HG02943 (cell line): Measurements from ENCODE around the gene STK39.

Source experiments
- ATAC-seq: cut with Tn5 transposase; IDR thresholded peaks from one replicate; pipeline ENCODE4 v1.9.1; 2021; ENCODE audit warnings: mild to moderate bottlenecking, low read depth, moderate library complexity; ENCODE audit not compliant: unreplicated experiment

Gene STK39

DNA sequence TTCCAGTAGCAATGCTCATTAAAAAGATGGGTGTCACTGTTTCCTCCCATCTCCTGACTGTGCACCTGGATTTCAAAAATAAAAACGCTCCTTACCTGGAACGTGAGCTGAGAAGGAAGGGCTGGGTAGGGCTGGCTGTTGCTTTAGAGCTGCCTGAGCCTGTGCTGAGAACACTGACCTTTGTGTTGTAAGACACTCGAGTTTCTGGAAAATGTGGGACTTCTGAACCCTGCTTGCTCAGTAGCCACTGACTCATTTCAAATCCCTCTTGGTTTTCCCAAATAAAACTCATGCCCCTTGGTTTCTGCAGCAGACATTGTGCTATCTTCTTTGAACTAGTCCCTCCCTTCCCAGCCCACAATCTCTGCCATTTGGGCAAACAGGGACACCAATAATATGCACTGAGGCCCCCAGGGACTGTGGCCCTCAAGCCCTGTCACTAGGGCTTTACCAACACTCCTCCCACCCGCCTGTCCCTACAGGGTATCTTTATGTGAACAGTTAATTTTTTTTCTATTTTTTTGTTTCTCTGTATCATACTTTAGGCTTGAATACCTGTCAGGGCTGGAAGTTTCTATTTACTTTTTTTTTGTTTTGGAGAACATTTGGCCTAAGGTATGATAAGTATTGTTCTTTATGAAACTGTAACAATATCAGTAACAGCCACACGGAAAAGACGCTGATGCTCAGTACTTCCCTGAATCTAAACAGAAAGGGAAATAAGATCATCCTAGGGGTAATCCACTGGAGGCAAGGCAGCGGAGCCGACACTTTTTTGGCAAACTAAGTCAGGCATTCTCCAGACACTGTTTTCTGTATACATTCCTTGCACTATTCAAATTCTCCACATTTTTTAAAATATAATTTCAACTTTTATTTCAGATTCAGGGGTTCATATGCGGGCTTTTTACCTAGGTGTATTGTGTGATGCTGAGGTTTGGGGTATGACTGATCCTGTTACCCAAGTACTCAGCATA is 280.2 kb downstream of the STK39 start:
- no peak for ATAC-seq

DNA sequence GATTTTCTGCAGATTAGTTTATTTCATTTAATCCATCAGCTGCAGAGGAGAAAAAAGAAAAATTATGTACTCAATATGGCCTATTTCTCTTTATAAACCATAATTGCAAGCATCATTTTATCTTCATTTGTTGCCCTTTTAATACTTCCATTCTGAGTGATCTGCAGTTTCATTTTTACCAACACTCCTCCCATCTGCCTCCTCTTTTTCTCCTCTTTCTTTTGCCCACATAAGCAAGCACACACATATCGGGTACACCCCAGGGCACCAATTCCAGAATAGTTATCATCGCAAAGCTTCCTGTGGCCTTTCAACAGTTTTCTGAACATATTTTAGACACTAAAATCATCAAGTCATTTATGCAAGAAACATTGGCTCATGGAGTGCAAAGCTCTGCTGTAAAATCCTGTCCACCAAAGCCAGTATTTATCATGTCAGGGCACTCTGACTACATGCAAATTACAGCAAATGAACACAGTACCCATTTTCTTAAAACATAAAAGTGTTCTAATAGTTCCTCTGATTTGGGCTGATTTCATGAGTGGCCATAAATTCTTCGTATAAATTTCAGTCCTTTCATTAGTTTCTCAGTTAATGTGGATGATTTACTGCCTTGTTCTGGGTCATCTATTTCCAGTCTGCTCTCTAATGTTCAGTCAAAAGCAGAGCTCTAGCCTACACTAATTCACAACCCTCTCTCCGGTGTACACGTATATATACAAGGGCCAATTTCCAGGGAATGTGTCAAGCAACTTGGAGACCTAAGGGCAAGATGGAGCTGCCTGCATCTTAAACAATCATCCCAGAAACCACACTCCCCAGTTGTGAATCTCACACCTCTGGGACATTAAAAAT is 281.3 kb downstream of the STK39 start:
- ATAC-seq, result no peak

DNA sequence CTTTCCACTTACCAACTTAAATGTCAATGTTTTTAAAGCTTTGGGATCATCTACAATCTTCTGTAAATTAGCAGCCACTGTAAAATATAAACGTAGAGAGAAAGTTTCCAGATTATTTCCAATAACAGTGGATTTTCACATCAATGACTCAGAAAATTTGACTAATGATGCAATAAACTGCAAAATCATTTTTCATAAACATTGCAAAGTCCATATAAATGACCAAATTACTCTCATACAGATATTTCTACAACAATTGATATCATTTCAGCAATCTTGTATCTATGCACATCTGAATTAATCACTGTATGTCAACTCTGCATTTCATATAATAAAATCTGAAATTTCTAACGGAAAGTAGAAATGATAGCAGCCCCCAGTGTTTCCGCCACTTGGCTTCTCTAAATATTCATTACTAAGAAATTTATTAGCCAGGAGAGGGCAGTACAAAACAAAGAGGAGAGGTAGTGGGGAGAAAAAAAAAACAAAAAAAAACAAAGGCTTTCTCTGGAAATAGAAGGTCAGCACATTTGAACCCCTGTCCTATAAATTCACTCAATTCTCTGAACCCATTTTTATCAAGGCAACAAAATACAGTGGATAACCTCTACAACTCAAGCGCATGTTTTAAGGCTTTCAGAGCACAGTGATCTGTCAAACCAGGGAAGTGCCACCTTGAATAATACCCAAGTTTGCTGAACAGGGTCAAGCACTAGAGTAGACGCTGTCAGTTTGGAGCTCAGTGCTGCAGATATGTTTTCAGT is 282.6 kb downstream of the STK39 start:
- no peak for ATAC-seq

DNA sequence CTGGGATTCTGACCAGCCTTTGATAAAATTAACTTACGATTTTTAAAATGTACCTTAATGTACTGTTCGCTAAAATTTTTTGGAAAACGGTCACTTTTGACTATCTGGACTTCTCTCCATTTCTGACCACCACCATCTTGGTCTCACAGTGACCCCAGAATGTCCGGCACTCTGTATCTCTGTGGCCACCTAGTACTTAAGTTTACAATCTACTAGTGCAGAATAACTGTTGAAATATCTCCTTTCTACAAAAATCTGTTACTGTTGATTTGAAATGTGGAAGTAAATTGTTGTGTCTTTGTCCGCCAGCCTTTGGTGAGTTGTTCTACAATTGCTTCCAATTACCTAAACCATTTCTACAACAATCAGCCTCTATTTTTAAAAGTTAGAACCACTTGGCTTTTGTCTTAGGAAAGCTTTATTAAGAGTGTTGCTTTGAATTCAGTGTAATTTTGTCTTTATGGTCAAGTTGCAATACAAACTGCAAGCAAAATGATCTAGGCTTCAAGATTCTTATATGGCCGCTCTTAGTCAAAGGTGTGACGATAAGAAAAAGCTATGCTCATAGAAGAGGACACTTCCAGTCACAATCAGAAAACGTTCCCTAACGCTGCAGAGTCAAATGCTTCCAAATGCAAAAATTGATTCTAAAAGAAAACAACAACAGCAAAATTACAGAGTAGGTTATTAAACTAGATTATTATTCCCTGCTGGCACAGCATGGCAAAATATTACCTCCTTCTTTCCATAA is 283.3 kb downstream of the STK39 start:
- ATAC-seq, result no peak

GRCh38 chr2:167962436-167963226 is 284.8 kb downstream of the STK39 start:
- no peak for ATAC-seq

- no peak for ATAC-seq
Measured at GRCh38 chr2:167961536-167962048, 285.8 kb downstream of the STK39 start.

- ATAC-seq, result no peak
Measured at GRCh38 chr2:167960089-167960747, 287.2 kb downstream of the STK39 start.

GRCh38 chr2:167957662-167958061 is 289.7 kb downstream of the STK39 start:
- ATAC-seq, result no peak

DNA sequence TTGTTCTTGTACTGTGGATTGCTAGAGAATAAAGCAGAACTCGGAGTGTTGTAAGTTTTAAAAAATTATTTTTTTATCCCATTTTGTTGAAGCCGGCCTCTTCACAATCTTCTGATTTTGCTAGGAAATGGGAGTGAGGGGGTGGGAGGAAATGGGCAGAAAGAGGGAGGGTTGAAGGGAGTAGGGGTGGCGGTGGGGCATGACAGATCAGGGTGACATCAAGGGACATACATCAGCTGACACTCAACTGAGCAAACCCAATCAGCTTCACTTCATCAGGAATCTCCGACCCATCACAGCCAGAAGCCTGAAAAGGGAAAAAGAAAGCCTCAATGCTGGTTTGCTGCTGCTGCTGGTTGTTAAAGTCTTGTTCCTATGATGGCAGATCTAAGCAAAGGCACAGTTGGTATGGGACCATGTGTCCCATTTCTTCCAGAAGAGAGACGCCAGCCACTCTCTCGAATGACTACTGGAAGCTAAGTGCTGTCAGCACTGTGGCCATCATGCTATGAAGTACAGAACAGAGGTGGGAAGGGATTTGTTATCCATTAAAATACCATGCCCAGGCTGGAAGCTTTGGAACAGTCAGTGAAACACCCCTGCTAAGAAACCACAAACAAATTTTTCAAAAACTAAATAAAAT is 292.0 kb downstream of the STK39 start:
- ATAC-seq, result no peak

GRCh38 chr2:167954495-167954894 is 292.9 kb downstream of the STK39 start:
- no peak for ATAC-seq

DNA sequence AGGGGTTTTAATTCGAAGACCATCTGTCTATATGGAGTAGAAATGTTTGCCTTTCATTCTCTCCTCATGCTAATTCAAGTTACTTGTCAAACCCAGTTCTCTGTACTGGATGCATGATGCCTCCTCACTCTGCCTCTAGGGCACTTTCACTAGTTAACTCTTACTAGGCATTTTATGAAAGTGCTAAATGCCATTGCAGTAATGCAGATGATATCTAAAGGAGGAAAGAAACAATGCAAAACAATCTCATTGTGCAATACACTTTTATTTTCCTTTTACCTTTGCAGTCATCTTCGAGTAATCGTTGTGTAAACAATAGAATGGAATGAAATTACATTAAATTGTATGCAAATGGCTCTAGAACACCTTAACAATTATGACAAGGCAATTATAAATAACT is 293.6 kb downstream of the STK39 start:
- no peak for ATAC-seq

DNA sequence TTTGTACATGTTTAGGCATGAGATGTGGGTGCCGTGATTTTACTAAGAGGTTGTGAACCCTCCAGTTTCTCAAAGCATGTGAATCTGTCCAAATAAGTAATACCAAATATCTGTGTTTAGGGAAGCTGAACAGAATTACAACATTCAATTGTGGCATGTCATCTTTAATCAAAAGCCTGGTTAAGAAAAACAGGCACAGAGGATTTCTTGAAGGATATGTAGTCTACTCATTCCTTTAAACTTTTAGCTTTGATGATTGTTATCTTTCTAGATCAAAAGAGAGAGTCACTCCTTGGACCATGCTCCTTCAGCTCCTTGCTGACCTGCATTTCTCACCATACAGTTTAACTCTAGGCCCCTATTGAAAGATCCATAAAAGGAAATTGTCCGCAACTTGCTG is 296.8 kb downstream of the STK39 start:
- ATAC-seq, result no peak

DNA sequence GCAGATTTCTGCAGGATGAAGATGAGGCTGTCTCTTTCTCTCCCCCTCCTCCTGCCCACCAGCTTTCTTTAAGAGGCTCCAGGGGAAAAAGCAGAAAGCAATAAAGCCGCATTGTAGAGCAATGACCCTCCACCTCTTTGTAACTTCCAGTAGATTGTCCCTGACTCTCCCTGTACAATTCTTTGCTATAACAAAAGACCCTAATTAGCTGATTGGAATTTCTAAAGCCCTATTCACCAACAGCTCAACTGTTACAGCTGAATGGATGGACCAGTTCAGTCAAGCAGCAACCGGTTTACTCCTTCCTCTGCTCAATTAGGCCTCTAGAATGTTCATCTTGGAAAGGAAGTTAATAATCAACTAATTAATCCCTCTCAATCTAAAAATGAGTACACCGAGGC is 301.0 kb downstream of the STK39 start:
- no peak for ATAC-seq

- no peak for ATAC-seq
Measured at GRCh38 chr2:167945660-167946368, 301.6 kb downstream of the STK39 start.

DNA sequence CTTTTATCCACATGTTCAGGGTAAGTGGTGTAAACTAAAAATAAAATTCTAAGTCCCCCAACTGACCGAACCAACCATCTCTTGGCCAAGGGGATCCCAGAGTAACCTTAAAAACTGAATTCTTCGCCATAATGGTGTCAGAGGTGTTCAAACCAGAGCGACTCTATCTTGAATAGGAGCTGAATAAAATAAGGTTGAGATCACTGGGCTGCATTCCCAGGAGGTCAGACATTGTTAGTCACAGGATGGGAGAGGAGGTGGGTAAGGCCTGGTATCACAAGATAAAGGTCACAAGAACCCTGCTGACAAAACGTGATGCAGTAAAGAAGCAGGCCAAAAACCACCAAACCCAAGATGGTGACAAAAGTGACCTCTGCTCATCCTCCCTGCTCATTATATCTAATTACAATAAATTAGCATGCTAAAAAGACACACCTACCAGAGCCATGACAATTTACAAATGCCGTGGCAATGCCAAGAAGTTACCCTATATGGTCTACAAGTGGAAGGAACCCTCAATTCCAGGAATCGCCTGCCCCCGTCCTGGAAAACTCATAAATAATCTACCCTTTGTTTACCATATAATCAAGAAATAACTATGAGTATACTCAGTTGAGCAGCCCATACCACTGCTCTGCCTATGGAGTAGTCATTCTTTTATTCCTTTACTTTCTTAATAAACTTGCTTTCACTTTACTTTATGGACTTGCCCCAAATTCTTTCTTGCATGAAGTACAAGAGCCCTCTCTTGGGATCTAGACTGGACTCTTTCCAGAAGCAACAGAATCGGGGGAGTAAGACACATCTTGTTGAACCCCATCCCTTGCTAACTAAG is 302.4 kb downstream of the STK39 start:
- no peak for ATAC-seq

DNA sequence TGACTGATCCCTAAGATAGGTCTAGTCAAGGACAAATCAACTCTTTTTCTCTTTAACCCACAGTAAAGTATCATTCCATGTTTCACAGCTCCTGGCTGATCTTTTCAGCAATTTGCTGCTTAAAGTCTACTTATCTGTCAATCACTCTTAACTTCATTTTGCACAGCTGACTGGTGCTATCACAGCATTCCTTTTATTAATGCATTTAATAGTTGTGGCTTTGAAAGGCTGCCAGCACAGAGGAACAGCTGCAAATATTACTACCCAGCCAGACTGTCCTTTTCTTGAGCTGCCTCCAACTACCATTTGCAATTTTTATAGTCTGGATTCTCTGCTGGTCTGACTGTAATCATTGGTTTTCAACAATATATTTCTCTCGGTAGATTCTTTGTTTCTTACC is 303.5 kb downstream of the STK39 start:
- no peak for ATAC-seq
